HepG2 (cell line): ENCODE measurements around the gene KRTCAP3. TPM values are rescaled to one million over a fixed set of nuclear protein-coding genes. Genes with fewer than 3 reads are reported as not detected.
A peak's percentile ranks its signal among the peaks of the same experiment; 100 is the strongest.

ENCODE experiments used
- CENPX ChIP-seq: sonication (generic); formaldehyde crosslinking; IDR thresholded peaks from 2 replicates; pipeline ENCODE4 v1.9.0; 2021; ENCODE audit warnings: mild to moderate bottlenecking, missing genetic modification reagents, moderate library complexity
- FOXM1 ChIP-seq: sonication (generic); formaldehyde crosslinking; IDR thresholded peaks from 2 replicates; pipeline ENCODE4 v1.5.0; 2020; ENCODE audit warnings: missing genetic modification reagents
- GLI4 ChIP-seq: sonication (generic); formaldehyde crosslinking; IDR thresholded peaks from 2 replicates; pipeline ENCODE4 v1.5.1; 2020; ENCODE audit warnings: missing genetic modification reagents, mild to moderate bottlenecking, moderate library complexity, borderline replicate concordance
- HDAC6 ChIP-seq: fragments of 200-600 bp; sonication (generic); IDR thresholded peaks from 2 replicates; pipeline ENCODE4 v1.7.0; 2017; ENCODE audit warnings: mild to moderate bottlenecking, antibody characterized with exemption, low read length, low read depth
- MAFG ChIP-seq: sonication (generic); formaldehyde crosslinking; IDR thresholded peaks from 2 replicates; pipeline ENCODE4 v1.5.1; 2020; ENCODE audit warnings: mild to moderate bottlenecking, missing genetic modification reagents
- MEF2D ChIP-seq: sonication (generic); formaldehyde crosslinking; IDR thresholded peaks from 2 replicates; pipeline ENCODE4 v1.5.1; 2020; ENCODE audit warnings: mild to moderate bottlenecking, missing genetic modification reagents
- MEIS2 ChIP-seq: sonication (generic); formaldehyde crosslinking; IDR thresholded peaks from 2 replicates; pipeline ENCODE4 v1.9.0; 2021; ENCODE audit warnings: mild to moderate bottlenecking, missing genetic modification reagents
- NFIC ChIP-seq: IDR thresholded peaks from 2 replicates; pipeline ENCODE4 v1.6.1; 2012; ENCODE audit warnings: mild to moderate bottlenecking, low read length, inconsistent platforms
- PLSCR1 ChIP-seq: sonication (generic); formaldehyde crosslinking; IDR thresholded peaks from 2 replicates; pipeline ENCODE4 v1.5.0; 2020; ENCODE audit warnings: missing genetic modification reagents, mild to moderate bottlenecking, borderline replicate concordance
- RAD21 ChIP-seq: fragments of 450-650 bp; formaldehyde crosslinking; IDR thresholded peaks from 2 replicates; pipeline ENCODE4 v1.5.0; 2020; ENCODE audit warnings: mild to moderate bottlenecking
- SAFB2 ChIP-seq: sonication (generic); formaldehyde crosslinking; IDR thresholded peaks from 2 replicates; pipeline ENCODE4 v1.5.1; 2020; ENCODE audit warnings: missing genetic modification reagents, low read depth, mild to moderate bottlenecking, borderline replicate concordance
- SP1 ChIP-seq, 2 experiments: fragments of 450-650 bp in 1 of 2; sonication (generic) in 1 of 2; formaldehyde crosslinking in 1 of 2; IDR thresholded peaks; 2 replicates each; pipeline versions ENCODE4 v1.4.0 to v1.6.1; 2016 to 2020; ENCODE audit warnings: missing genetic modification reagents in 1 of 2
- TCF7L2 ChIP-seq: IDR thresholded peaks from 2 replicates; pipeline ENCODE4 v1.6.1; 2011; ENCODE audit warnings: mild to moderate bottlenecking, low read depth, low read length, moderate library complexity
- ZBTB42 ChIP-seq: sonication (generic); formaldehyde crosslinking; IDR thresholded peaks from 2 replicates; pipeline ENCODE4 v1.5.0; 2020; ENCODE audit warnings: mild to moderate bottlenecking, missing genetic modification reagents
- ZFP1 ChIP-seq: IDR thresholded peaks from 2 replicates; pipeline ENCODE4 v1.6.1; 2016
- ZNF121 ChIP-seq: sonication (generic); formaldehyde crosslinking; IDR thresholded peaks from 2 replicates; pipeline ENCODE4 v1.5.0; 2020; ENCODE audit warnings: mild to moderate bottlenecking, missing genetic modification reagents
- ZNF138 ChIP-seq: sonication (generic); formaldehyde crosslinking; IDR thresholded peaks from 2 replicates; pipeline ENCODE4 v1.5.0; 2020; ENCODE audit warnings: mild to moderate bottlenecking, low read depth, missing genetic modification reagents
- ZNF20 ChIP-seq: sonication (generic); formaldehyde crosslinking; IDR thresholded peaks from 2 replicates; pipeline ENCODE4 v1.4.0; 2020; ENCODE audit warnings: mild to moderate bottlenecking, moderate library complexity, missing genetic modification reagents
- ZNF367 ChIP-seq: sonication (generic); formaldehyde crosslinking; IDR thresholded peaks from 2 replicates; pipeline ENCODE4 v1.4.0; 2020; ENCODE audit warnings: missing genetic modification reagents, borderline replicate concordance
- ZNF709 ChIP-seq: sonication (generic); formaldehyde crosslinking; IDR thresholded peaks from 2 replicates; pipeline ENCODE4 v1.5.0; 2020; ENCODE audit warnings: mild to moderate bottlenecking, missing genetic modification reagents
- polyA plus RNA-seq, 8 experiments: library from polyadenylated mRNA; depleted of rRNA in 3 of 8; stranded (reverse) in 7 of 8; unstranded in 1 of 8; fragments of >200 nt; fragmentation: Illumina TruSeq in 4 of 8; extraction: Trizol in 4 of 8; gene quantifications; 2 replicates each; pipeline versions ENCODE4 v1.2.1 to v1.2.3, GENCODE V29; 2011 to 2016; ENCODE audit warnings: low read depth in 4 of 8, missing spikeins in 1 of 8, mixed read lengths in 1 of 8; ENCODE audit not compliant: insufficient read depth in 1 of 8
- total RNA-seq, 5 experiments: library from RNA; depleted of rRNA; stranded (reverse); fragments of >200 nt; fragmentation: Illumina TruSeq; extraction: Trizol; gene quantifications; 2 replicates each; pipeline ENCODE4 v1.2.3, GENCODE V29; 2016; ENCODE audit warnings: low read depth in 1 of 5
- TF ChIP-seq, protein P1 (sequence below): sonication (generic); formaldehyde crosslinking; IDR thresholded peaks from 2 replicates; pipeline ENCODE4 v1.5.1; 2020; ENCODE audit warnings: mild to moderate bottlenecking, missing genetic modification reagents
- TF ChIP-seq, protein P2 (sequence below): IDR thresholded peaks from 2 replicates; pipeline ENCODE4 v1.6.1; 2016; ENCODE audit warnings: missing compliant biosample characterization, missing genetic modification reagents, borderline replicate concordance
- TF ChIP-seq, protein P3 (sequence below): sonication (generic); formaldehyde crosslinking; IDR thresholded peaks from 2 replicates; pipeline ENCODE4 v1.5.0; 2020; ENCODE audit warnings: mild to moderate bottlenecking, missing genetic modification reagents

Gene KRTCAP3
- total and polyA plus RNA-seq, 2 of the 13 experiments (the other 11 are each of a cell fraction or from before 2014, with no cell fraction given), result 2.1 to 4.5 TPM

- TF ChIP-seq, protein P1, sequence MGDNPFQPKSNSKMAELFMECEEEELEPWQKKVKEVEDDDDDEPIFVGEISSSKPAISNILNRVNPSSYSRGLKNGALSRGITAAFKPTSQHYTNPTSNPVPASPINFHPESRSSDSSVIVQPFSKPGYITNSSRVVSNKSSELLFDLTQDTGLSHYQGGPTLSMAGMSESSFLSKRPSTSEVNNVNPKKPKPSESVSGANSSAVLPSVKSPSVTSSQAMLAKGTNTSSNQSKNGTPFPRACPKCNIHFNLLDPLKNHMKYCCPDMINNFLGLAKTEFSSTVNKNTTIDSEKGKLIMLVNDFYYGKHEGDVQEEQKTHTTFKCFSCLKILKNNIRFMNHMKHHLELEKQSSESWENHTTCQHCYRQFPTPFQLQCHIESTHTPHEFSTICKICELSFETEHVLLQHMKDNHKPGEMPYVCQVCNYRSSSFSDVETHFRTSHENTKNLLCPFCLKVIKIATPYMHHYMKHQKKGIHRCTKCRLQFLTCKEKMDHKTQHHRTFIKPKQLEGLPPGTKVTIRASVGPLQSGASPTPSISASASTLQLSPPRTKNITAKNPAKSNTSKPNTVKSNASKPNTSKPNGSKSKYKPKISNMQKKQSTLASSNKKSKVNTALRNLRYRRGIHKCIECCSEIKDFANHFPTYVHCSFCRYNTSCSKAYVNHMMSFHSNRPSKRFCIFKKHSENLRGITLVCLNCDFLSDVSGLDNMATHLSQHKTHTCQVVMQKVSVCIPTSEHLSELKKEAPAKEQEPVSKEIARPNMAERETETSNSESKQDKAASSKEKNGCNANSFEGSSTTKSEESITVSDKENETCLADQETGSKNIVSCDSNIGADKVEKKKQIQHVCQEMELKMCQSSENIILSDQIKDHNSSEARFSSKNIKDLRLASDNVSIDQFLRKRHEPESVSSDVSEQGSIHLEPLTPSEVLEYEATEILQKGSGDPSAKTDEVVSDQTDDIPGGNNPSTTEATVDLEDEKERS (CRISPR knock-in tag), result peak; percentile 81
- TF ChIP-seq CENPX (CRISPR knock-in tag) (no peak), TCF7L2 (no peak), ZNF121 (CRISPR knock-in tag) (no peak), PLSCR1 (CRISPR knock-in tag) (no peak), MAFG (CRISPR knock-in tag) (no peak), MEF2D (peak; percentile 74; the same call in 1 of the 2 replicates), HDAC6 (no peak), GLI4 (CRISPR knock-in tag) (no peak), ZFP1 (CRISPR knock-in tag) (no peak; the same call in 1 of the 2 replicates), ZNF138 (0 out of 2 replicates have a peak, but pooled peaks have one; percentile 60), SP1 (IDR thresholded peaks at IDR 0.05) (no peak), SP1 (CRISPR knock-in tag; IDR thresholded peaks at IDR 0.05) (peak; percentile 69), RAD21 (no peak; the same call in 1 of the 2 replicates), NFIC (no peak), MEIS2 (no peak), ZBTB42 (peak; percentile 72; the same call in 1 of the 2 replicates), ZNF20 (CRISPR knock-in tag) (no peak), FOXM1 (no peak), ZNF367 (no peak), ZNF709 (CRISPR knock-in tag) (no peak), SAFB2 (CRISPR knock-in tag) (no peak; the same call in 1 of the 2 replicates)
- TF ChIP-seq, protein P2, sequence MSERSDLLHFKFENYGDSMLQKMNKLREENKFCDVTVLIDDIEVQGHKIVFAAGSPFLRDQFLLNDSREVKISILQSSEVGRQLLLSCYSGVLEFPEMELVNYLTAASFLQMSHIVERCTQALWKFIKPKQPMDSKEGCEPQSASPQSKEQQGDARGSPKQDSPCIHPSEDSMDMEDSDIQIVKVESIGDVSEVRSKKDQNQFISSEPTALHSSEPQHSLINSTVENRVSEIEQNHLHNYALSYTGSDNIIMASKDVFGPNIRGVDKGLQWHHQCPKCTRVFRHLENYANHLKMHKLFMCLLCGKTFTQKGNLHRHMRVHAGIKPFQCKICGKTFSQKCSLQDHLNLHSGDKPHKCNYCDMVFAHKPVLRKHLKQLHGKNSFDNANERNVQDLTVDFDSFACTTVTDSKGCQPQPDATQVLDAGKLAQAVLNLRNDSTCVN (CRISPR knock-in tag), result peak; percentile 15; the same call in 1 of the 2 replicates
- TF ChIP-seq, protein P3, sequence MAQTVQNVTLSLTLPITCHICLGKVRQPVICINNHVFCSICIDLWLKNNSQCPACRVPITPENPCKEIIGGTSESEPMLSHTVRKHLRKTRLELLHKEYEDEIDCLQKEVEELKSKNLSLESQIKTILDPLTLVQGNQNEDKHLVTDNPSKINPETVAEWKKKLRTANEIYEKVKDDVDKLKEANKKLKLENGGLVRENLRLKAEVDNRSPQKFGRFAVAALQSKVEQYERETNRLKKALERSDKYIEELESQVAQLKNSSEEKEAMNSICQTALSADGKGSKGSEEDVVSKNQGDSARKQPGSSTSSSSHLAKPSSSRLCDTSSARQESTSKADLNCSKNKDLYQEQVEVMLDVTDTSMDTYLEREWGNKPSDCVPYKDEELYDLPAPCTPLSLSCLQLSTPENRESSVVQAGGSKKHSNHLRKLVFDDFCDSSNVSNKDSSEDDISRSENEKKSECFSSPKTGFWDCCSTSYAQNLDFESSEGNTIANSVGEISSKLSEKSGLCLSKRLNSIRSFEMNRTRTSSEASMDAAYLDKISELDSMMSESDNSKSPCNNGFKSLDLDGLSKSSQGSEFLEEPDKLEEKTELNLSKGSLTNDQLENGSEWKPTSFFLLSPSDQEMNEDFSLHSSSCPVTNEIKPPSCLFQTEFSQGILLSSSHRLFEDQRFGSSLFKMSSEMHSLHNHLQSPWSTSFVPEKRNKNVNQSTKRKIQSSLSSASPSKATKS (CRISPR knock-in tag), result no peak
Measured at GRCh38 chr2:27489498-27490397, 47.6 kb downstream of the KRTCAP3 start, which contains the start of gene IFT172 (continued).
